Measurements from ENCODE around the gene RBMS3.

Gene RBMS3

DNA sequence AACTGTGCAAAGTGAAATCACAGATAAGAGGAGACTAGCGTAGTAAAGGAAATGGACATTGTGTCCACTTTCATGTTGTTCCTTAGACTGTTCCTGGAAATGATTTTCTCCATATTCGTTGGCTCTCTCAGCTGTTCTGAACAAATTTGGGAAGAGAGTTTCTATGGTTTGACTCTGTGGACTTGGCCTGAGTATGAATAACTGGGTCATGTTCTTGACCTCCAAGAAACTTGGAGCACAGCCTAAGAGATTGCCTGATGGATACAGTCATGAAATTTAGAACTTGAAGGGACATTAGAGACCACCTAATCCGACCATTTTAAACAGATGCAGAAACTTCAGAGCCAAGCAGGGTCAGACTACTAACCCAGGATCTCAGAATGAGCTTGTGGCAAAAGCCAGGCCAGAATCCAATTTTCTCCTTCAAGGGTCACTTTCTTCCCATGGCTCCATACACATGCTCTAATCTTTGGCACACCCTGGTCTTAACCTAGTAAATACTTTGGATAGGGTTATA is 430.4 kb downstream of the RBMS3 start:
- no peak for DNase-seq (ENCODE audit: extremely low read depth, insufficient read length)
- Histone ChIP-seq H3K27me3 (replicated peaks; ENCODE audit: control insufficient read depth, insufficient read depth, low read length) (no peaks in the 10 kb centered on the region), H3K4me3 (replicated peaks; ENCODE audit: low read depth, low read length) (no peak overlapping the region), H3K36me3 (ENCODE audit: control insufficient read depth, insufficient read depth, low read length) (no peaks in the 10 kb centered on the region)
- TF ChIP-seq, protein P1, sequence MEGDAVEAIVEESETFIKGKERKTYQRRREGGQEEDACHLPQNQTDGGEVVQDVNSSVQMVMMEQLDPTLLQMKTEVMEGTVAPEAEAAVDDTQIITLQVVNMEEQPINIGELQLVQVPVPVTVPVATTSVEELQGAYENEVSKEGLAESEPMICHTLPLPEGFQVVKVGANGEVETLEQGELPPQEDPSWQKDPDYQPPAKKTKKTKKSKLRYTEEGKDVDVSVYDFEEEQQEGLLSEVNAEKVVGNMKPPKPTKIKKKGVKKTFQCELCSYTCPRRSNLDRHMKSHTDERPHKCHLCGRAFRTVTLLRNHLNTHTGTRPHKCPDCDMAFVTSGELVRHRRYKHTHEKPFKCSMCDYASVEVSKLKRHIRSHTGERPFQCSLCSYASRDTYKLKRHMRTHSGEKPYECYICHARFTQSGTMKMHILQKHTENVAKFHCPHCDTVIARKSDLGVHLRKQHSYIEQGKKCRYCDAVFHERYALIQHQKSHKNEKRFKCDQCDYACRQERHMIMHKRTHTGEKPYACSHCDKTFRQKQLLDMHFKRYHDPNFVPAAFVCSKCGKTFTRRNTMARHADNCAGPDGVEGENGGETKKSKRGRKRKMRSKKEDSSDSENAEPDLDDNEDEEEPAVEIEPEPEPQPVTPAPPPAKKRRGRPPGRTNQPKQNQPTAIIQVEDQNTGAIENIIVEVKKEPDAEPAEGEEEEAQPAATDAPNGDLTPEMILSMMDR (IDR thresholded peaks at IDR 0.05; ENCODE audit: insufficient read depth, low read length, poor library complexity, severe bottlenecking): no peak

GRCh38 chr3:29716213-29716612 is 435.3 kb downstream of the RBMS3 start:
- Histone ChIP-seq H3K4me3 (replicated peaks; ENCODE audit: low read depth, low read length) (no peak overlapping the region), H3K36me3 (ENCODE audit: control insufficient read depth, insufficient read depth, low read length) (no peaks in the 10 kb centered on the region), H3K27me3 (replicated peaks; ENCODE audit: control insufficient read depth, insufficient read depth, low read length) (no peaks in the 10 kb centered on the region)
- TF ChIP-seq, protein P1 (IDR thresholded peaks at IDR 0.05; ENCODE audit: insufficient read depth, low read length, poor library complexity, severe bottlenecking): no peak
- DNase-seq (ENCODE audit: extremely low read depth, insufficient read length): no peak

- Histone ChIP-seq H3K4me3 (replicated peaks; ENCODE audit: low read depth, low read length) (no peak overlapping the region), H3K36me3 (ENCODE audit: control insufficient read depth, insufficient read depth, low read length) (no peaks in the 10 kb centered on the region), H3K27me3 (replicated peaks; ENCODE audit: control insufficient read depth, insufficient read depth, low read length) (no peaks in the 10 kb centered on the region)
- TF ChIP-seq, protein P1 (IDR thresholded peaks at IDR 0.05; ENCODE audit: insufficient read depth, low read length, poor library complexity, severe bottlenecking): no peak
- no peak for DNase-seq (ENCODE audit: extremely low read depth, insufficient read length)
Observed at GRCh38 chr3:29718661-29719065, 437.8 kb downstream of the RBMS3 start.

DNA sequence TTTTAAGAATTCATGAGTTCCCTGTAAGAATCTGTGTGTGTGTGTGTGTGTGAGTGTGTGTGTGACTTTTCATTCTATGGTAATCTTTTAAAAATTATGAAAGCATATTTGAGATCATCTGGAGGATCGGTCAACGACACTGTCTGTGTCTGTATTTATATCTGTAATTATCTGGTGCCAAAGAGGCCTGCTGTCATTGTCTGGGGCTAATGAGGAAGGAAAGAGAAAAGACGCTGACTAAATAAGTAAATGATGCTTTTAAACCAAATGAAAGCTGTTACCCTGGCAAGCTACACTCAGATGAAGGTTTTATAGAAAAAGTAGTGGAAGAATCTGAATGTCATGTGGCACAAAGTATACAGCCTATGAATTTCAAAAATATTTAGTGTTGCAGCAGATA is 439.8 kb downstream of the RBMS3 start:
- Histone ChIP-seq H3K36me3 (ENCODE audit: control insufficient read depth, insufficient read depth, low read length) (no peaks in the 10 kb centered on the region), H3K4me3 (replicated peaks; ENCODE audit: low read depth, low read length) (no peak overlapping the region), H3K27me3 (replicated peaks; ENCODE audit: control insufficient read depth, insufficient read depth, low read length) (no peaks in the 10 kb centered on the region)
- TF ChIP-seq, protein P1 (IDR thresholded peaks at IDR 0.05; ENCODE audit: insufficient read depth, low read length, poor library complexity, severe bottlenecking): no peak
- DNase-seq (ENCODE audit: extremely low read depth, insufficient read length): no peak

DNA sequence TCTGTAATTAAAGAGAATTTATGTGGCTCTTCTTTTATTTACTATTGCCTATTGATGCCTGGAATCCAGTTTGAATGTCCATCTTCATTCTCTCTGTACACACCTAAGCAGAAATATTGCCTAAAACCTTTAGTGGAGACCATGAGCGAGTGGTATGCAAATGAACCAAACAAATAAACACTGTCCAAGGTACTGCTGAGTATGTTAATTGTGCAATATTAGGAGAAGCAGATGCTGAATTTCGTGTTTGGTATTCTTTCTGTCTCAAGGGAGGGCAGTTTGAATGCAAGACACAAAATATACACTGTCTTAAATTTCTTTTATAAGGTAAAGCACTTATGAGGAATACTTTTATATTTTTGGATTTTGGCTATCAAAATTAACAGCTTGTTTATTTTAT is 440.9 kb downstream of the RBMS3 start:
- H3K4me3 ChIP-seq (replicated peaks; ENCODE audit: low read depth, low read length): no peak overlapping the region
- no peaks in the 10 kb centered on the region for H3K27me3 ChIP-seq (replicated peaks; ENCODE audit: control insufficient read depth, insufficient read depth, low read length)
- TF ChIP-seq, protein P1 (IDR thresholded peaks at IDR 0.05; ENCODE audit: insufficient read depth, low read length, poor library complexity, severe bottlenecking): no peak
- DNase-seq (ENCODE audit: extremely low read depth, insufficient read length): no peak
- H3K36me3 ChIP-seq (ENCODE audit: control insufficient read depth, insufficient read depth, low read length): no peaks in the 10 kb centered on the region

GRCh38 chr3:29731050-29731449 is 450.2 kb downstream of the RBMS3 start:
- DNase-seq (ENCODE audit: extremely low read depth, insufficient read length): no peak
- Histone ChIP-seq H3K36me3 (ENCODE audit: control insufficient read depth, insufficient read depth, low read length) (no peaks in the 10 kb centered on the region), H3K27me3 (replicated peaks; ENCODE audit: control insufficient read depth, insufficient read depth, low read length) (no peaks in the 10 kb centered on the region), H3K4me3 (replicated peaks; ENCODE audit: low read depth, low read length) (no peak overlapping the region)
- TF ChIP-seq, protein P1 (IDR thresholded peaks at IDR 0.05; ENCODE audit: insufficient read depth, low read length, poor library complexity, severe bottlenecking): no peak
